Measurements from ENCODE around the gene RPL36AL. TPM values are rescaled to one million over a fixed set of nuclear protein-coding genes. Genes with fewer than 3 reads are reported as not detected.

Gene RPL36AL
- total RNA-seq, 2 donors from 2014 or later, result 120 to 180 TPM

GRCh38 chr14:49615776-49616175 is 4.7 kb downstream of the RPL36AL start:
- H3K27ac ChIP-seq, result no peak overlapping the region
- DNase-seq (ENCODE audit: low spot score), result no peak

GRCh38 chr14:49614196-49614595 is 6.2 kb downstream of the RPL36AL start:
- H3K27me3 ChIP-seq (replicated peaks; ENCODE audit: insufficient read depth), result no peaks in the 10 kb centered on the region
- TF ChIP-seq CTCF (IDR thresholded peaks at IDR 0.05), result no peak

More at GRCh38 chr14:49615776-49616175, 4.7 kb downstream of the RPL36AL start:
- ATAC-seq (ENCODE audit: insufficient number of reproducible peaks, low FRiP score, low read depth), result no peak
- Histone ChIP-seq H3K27me3 (replicated peaks; ENCODE audit: insufficient read depth) (no peaks in the 10 kb centered on the region), H3K4me3 (no peak overlapping the region), H3K36me3 (peaks cover 4% of the 10 kb centered on the region), H3K4me1 (ENCODE audit: control insufficient read depth in 1 of 2, low read depth in 2 of 2) (peaks cover 6 to 17% of the 10 kb centered on the region in 2 donors), H3K9me3 (no peaks in the 10 kb centered on the region)
- TF ChIP-seq CTCF (IDR thresholded peaks at IDR 0.05), result no peak

GRCh38 chr14:49612671-49613070 is 7.8 kb downstream of the RPL36AL start:
- no peak for TF ChIP-seq CTCF (IDR thresholded peaks at IDR 0.05)
- DNase-seq (ENCODE audit: low spot score), result no peak
- Histone ChIP-seq H3K4me3 (no peak overlapping the region), H3K27me3 (replicated peaks; ENCODE audit: insufficient read depth) (no peaks in the 10 kb centered on the region), H3K4me1 (ENCODE audit: control insufficient read depth in 1 of 2, low read depth in 2 of 2) (no peaks in the 10 kb centered on the region), H3K36me3 (no peaks in the 10 kb centered on the region), H3K27ac (no peak overlapping the region), H3K9me3 (no peaks in the 10 kb centered on the region)
- no peak for ATAC-seq (ENCODE audit: insufficient number of reproducible peaks, low FRiP score, low read depth)

More at GRCh38 chr14:49614196-49614595, 6.2 kb downstream of the RPL36AL start:
- ATAC-seq (ENCODE audit: insufficient number of reproducible peaks, low FRiP score, low read depth) (no peak), DNase-seq (ENCODE audit: low spot score) (no peak)
- peaks cover 4 to 11% of the 10 kb centered on the region in 2 donors for H3K4me1 ChIP-seq (ENCODE audit: control insufficient read depth in 1 of 2, low read depth in 2 of 2)
- H3K27ac ChIP-seq, result no peak overlapping the region
- peaks cover 4% of the 10 kb centered on the region for H3K36me3 ChIP-seq
- no peak overlapping the region for H3K4me3 ChIP-seq
- H3K9me3 ChIP-seq, result no peaks in the 10 kb centered on the region

GRCh38 chr14:49612251-49612650 is 8.2 kb downstream of the RPL36AL start:
- Histone ChIP-seq H3K27ac (no peak overlapping the region), H3K4me3 (no peak overlapping the region), H3K27me3 (replicated peaks; ENCODE audit: insufficient read depth) (no peaks in the 10 kb centered on the region), H3K4me1 (ENCODE audit: control insufficient read depth in 1 of 2, low read depth in 2 of 2) (no peaks in the 10 kb centered on the region), H3K9me3 (no peaks in the 10 kb centered on the region), H3K36me3 (no peaks in the 10 kb centered on the region)
- ATAC-seq (ENCODE audit: insufficient number of reproducible peaks, low FRiP score, low read depth), result no peak
- no peak for TF ChIP-seq CTCF (IDR thresholded peaks at IDR 0.05)
- no peak for DNase-seq (ENCODE audit: low spot score)

GRCh38 chr14:49607583-49607982 is 12.8 kb downstream of the RPL36AL start:
- Histone ChIP-seq H3K4me3 (no peak overlapping the region), H3K27ac (no peak overlapping the region), H3K36me3 (no peaks in the 10 kb centered on the region), H3K27me3 (replicated peaks; ENCODE audit: insufficient read depth) (no peaks in the 10 kb centered on the region), H3K9me3 (no peaks in the 10 kb centered on the region), H3K4me1 (ENCODE audit: control insufficient read depth in 1 of 2, low read depth in 2 of 2) (no peaks in the 10 kb centered on the region)
- DNase-seq (ENCODE audit: low spot score) (no peak), ATAC-seq (ENCODE audit: insufficient number of reproducible peaks, low FRiP score, low read depth) (no peak)
- no peak for TF ChIP-seq CTCF (IDR thresholded peaks at IDR 0.05)
